Stimulated activated CD8-positive, alpha-beta memory T cell treated with anti-CD3 and anti-CD28 coated beads, Interleukin-4, amount 100 ng/mL, for 24 hours (primary cell): ENCODE measurements around the gene PTPRN.
A peak's percentile ranks its signal among the peaks of the same experiment; 100 is the strongest.

Source experiments
- DNase-seq: peaks from one replicate; pipeline ENCODE4 v3.0.0-alpha.2; 2020; ENCODE audit warnings: low read depth

Gene PTPRN

DNA sequence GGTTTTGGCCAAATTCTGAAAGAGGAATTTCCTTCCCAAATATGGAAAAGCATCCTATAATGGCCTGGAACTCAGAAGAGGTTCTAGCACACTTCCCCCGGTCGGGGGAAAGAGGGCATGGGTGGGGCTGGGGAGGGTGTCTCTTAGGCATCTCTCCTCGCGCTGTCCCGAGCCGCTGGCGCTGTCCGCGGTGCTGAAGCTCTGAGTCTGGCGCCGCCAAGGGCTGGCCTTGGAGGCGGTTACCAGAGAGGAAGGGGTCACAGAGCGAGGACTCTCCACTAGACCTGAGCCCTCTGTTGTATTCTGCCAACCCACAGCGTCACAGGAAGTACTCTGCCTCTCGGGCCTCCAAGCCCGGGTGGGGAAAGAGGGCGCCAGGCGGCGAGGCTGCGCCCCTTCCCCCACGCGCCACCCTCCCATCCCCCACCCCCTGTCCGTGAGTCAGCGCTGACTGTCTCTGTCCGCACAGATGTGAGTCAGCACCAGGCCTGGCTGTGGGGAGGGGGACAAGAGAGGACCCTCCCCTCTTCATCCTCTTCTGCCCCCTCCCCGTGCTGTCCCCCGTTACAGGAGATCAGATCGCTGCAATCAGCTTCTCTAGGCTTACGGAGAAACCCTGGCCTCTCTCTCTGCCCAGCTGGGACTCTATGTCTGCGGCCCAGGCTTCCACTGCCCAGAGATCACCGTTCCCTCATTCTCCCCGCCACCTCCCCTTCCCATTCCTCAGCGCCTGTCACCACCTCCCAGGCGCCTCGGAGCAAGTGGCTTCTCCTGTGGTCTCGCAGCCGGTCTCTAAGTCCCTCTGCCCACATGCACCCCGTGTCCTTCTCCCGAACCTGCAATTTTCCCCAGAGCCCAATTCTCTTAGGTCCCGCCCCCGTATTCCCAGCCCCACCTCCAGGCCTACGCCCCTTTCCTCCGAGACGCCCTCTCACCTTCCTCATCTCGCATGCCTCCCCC is 779 bp downstream of the PTPRN start:
- DNase-seq: peak; percentile 57

GRCh38 chr2:219306047-219306446 is 3.2 kb downstream of the PTPRN start:
- DNase-seq: no peak

GRCh38 chr2:219304223-219304622 is 5.0 kb downstream of the PTPRN start:
- no peak for DNase-seq

DNA sequence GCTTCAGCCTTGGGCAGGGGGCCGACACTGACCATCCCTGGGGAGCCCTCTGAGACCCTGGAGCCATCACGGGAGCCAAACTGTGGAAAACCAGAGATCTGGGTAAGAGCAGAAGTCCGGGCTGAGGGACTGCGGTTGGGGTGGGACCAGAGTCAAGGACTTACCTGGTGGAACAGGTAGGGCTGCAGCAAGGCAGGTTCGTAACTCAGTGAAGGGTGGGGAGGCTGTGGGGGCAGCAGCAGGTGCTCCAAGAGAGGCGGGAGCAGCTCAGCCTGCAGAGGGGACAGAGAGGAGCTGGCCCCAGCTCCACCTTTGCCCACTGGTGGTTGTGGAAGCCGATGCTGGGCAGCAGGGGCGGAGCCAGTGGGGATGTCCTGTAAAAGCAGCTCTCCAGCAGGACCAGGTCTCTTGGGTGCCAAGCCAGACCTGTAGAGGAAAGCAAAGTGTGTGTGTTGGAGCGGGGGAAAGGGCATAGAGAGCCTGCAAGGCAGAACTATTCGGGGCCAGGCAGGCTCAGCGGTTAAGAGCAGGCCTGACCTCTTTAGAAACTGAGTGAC is 6.7 kb downstream of the PTPRN start:
- DNase-seq: no peak

DNA sequence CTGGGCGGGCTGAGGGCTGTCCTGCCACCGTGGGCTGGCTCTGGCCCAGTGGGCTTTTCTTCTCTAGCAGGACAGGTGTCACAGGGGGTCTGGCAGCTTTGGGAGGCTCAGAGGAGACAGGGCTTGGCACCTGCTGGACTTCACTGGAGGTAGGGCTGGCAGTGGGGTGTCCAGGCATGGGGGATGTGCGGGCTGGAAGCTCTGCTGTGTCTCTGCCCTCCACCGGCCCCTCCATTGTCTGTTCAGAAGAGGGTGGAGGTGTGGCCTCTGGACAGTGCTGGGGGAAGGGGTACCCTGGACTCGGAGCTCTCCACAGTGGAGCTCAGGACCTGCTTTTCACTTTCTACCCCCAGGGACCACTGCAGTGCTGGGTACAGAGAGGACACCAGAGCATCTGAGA is 9.2 kb downstream of the PTPRN start:
- no peak for DNase-seq

DNA sequence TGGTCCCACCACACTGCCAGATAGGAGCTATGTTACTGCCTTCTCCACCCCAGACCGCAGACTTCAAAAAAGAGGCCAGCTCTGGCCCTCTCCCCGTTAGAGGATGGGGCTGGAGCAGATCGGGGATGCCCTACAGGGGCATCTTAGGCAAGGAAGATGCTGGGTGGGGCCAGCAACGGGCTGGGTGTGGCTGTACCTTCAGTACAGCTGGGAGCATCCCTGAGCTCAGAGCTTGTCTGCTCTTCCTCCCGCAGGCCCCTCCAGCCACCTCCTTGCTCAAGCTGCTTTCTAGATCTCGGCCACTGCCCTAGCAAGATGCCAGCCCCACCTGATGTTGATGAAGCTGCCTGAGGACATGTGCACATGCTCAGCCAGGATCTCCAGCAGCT is 9.8 kb downstream of the PTPRN start:
- DNase-seq: no peak

DNA sequence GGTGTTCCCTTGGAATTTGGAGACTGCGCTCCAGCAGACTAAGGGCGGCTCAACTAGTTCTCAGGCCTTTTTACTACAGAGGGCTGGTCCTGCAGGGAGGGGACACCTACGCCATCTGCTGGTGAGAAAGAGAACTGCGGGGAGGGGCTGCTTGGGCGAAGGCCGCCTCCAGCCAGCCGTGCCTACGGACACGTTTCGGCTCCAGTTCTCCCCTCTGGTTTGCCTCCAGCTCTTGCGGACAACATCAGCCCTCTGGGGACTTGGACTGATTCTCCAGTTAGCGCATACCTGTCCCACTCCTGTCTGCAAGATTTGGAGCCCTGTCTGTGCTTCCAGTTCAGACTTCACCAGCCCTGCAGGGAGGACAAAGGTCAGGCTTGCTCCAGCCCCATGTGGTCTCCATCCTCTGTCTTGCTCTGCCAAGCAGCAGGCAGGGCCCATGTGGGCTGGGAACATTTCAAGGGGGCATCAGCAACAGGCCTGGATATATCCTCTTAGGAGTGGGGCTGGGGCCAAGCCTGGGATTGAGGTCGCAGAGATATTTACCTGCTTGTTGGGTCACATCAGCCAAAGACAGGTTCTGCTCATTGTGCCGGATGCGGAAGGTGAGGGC is 10.3 kb downstream of the PTPRN start:
- peak; percentile 83 for DNase-seq

GRCh38 chr2:219297766-219298456 is 11.3 kb downstream of the PTPRN start:
- DNase-seq: no peak

- no peak for DNase-seq
Observed at GRCh38 chr2:219296631-219297391, 12.4 kb downstream of the PTPRN start.

DNA sequence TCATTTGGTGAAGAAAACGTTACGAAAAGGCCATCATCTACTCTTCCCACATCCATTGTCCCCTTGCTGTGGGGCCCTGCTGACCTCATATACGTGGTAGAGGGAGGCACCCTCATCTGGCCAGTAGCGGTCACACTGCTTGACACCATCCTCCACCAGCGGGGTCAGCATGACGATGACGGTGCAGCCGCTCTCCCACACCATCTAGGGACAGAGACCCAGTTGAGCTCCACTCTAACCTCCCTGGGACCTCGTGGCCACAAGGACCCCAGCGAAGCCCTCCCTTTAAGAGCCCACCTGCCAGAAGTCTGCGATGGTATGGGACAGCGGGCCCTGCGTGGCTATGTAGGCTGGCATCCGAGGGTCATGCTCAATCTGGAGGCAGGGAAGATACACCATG is 13.1 kb downstream of the PTPRN start:
- no peak for DNase-seq

GRCh38 chr2:219294356-219295351 is 14.5 kb downstream of the PTPRN start:
- DNase-seq: peak; percentile 80

DNA sequence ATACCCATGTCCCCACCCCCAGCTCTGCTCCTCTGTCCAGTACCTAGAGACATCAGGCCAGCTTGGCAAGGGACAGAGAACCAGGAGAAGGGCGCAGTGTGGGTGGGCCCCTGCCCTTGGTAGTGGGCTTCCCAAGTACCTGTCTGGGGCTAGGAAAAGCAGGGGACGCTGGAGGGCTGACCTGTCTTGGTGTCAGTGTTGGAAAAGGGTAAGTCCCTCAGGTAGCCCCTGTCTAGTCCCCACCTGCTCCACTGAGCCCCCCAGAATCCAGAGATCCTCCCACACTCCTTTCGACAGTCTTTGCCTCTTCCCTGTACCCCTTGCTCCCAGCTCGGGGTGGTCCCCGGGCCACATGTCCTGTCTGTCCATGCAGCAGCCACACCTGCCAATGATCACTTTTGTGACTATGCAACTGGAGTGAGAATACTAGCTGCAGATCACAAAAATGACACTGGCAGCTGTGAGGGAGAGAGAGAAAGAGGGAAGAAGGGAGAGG is 15.4 kb downstream of the PTPRN start:
- DNase-seq: no peak

DNA sequence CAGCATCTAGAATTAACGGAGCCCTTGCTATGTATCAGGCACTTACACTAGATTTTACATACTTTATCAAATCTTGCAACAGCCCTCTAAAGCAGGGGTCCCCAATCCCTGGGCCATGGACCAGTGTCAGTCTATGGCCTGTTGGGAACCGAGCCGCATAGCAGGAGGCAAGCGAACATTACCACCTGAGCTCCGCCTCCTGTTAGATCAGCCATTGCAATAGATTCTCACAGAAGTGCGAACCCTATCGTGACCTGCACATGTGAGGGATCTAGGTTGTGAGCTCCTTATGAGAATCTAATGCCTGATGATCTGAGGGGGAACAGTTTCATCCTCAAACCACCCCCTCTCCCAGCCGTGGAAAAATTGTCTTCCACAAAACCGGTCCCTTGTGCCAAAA is 16.6 kb downstream of the PTPRN start:
- no peak for DNase-seq

DNA sequence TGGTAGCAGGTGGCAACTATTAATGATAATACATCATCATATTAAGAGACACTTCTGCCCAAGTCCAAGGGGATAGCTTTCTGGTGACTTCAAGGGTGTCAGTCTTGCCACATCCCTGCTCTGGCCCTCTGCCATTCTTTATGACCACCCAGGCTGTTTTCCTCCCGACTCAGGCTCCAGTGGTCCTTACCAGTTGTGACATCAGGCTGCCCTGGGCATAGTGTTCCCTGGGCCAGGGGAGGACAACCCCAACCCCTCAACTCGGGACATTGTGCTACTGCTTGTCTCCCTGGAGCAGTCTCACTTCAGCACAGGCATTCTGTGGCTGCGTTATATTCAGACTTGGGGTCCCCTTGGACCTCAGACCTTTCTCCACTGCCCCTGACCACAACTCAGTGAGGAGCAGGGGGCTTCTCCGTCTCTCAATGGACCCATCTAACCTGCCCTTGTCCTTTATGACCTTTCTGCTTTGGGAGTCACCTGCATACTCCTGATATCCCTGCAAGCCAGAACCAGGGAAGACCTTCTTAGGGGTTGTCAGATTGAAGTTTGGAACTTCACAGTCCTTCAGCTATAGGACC is 17.2 kb downstream of the PTPRN start:
- DNase-seq: no peak

DNA sequence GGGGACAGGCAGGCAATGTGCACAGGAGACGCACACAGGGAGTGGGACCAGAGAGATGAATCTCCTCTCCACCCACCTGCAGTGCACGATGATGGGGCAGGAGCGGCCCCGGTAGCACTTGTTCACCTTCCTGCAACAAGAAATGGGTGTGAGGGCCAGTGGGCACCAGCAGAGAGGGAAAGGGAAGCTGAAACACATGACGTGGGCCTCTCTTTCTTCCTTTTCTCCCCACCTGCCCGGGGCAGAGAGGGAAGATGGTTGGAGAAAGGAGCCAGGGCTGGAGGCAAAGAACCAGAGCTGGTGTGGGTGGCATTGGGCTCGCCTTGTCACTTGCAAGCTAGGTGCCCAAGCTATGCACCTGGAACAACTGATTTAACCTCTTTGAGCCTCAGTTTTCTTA is 17.8 kb downstream of the PTPRN start:
- no peak for DNase-seq

DNA sequence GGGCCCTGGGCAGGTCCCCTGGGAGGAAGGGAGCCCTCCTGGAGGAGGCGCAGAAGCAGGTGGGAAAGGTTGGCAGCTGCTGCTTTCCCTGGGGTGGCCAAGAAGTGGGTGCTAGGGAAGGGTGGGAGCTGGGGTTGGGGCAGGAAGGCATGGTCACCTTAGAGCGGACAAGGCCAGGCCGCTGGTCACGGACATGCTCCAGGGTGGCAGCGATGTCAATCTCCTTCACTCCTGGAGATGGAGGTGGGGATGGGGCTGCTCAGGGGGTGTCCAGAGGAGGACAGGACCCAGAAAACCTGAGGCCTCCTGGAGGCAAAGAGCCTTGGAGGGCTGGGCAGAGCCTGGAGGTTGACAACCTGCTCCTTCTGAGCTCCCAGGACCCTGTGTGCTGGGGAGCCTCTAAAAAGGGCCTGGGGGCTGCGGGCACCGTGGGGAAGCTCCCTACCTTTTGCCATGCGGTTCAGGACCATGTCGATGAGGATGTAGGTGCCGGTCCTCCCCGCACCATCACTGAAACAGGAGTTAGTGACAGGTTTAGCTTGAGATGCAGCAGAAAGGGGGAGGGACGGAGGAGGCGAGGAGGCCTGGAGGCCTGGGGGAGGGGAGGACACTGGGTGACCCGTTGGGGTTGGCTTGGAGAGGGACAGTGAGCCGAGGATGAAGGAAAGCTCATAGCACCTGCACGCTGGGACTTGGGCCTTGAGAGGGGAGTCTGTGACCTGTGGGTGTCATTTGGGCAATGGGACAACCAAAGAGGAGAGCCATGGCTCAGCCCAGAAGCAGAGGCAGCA is 18.6 kb downstream of the PTPRN start:
- DNase-seq: no peak

DNA sequence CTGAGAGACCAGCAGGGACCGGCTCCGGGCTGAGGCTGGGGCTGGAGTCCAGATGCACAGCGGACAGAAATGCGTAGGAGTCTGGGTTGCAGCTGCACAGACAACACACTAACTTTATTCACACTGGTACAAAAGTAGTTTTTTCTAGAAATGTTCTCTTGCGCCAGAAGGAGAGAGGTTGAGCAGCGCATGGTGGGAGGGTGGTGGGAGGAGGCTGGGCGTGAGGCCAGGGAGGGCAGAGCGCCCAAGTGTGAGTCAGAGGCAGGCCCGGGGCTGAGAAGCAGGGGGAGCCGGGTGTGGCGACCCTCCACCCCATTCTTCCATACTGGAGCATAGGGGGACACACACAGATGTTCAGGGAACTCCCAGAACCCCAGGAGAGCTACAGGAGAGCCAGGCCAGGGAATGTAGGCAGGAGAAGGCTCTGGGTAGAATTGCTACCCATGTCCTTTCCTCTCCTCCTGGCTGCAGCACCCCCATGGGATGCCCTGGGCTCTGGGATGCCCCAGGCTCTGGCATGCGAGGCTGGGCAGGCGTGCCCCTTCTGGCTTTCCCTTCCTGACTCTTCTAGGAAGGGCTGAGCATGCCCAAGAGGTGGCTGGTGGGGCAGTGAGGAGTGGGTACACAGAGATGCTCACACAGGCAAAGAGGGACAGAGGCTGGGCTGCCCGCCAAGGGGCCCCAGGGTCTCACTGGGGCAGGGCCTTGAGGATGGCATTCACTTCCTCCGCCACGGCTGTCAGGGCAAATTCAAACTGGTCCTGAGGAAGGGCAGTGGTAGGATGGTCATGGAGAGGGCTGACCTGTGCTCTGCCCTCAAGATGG is 19.5 kb downstream of the PTPRN start:
- DNase-seq: no peak

DNA sequence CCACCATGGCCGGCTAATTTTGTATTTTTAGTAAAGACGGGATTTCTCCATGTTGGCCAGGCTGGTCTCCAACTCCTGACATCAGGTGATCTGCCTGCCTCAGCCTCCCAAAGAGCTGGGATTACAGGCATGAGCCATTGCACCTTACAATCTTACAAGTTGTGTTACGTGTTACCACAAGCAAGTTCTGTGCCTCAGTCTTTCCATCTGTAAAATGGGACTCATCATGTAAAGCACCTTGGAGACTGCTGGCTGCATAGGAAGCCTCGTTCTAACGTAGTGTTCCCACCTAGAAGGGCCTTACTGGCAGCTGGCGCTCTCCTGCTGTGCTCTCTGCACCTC is 20.0 kb downstream of the PTPRN start:
- DNase-seq: no peak
